NCI-H226 (cell line): ENCODE data around the gene GRB10.

ENCODE experiments used
- DNase-seq: peaks from one replicate; pipeline ENCODE4 v3.0.0-alpha.2; 2015

Gene GRB10

GRCh38 chr7:50803359-50804337 is 21.0 kb upstream of the GRB10 start:
- no peak for DNase-seq

GRCh38 chr7:50801907-50802306 is 19.2 kb upstream of the GRB10 start:
- no peak for DNase-seq

GRCh38 chr7:50799873-50800272 is 17.2 kb upstream of the GRB10 start:
- no peak for DNase-seq

- DNase-seq, result no peak
These were observed 15.4 kb upstream of the GRB10 start for GRCh38 chr7:50798126-50798525.

- DNase-seq, result no peak
These were observed 13.1 kb upstream of the GRB10 start for GRCh38 chr7:50795831-50796230.

GRCh38 chr7:50795253-50795652 is 12.6 kb upstream of the GRB10 start:
- DNase-seq, result no peak

GRCh38 chr7:50793947-50794570 is 11.4 kb upstream of the GRB10 start:
- no peak for DNase-seq

- DNase-seq, result peak; percentile 46
These were observed 10.6 kb upstream of the GRB10 start for GRCh38 chr7:50793120-50793946.

GRCh38 chr7:50792342-50793119 is 9.8 kb upstream of the GRB10 start:
- DNase-seq, result peak; percentile 38

- DNase-seq, result no peak
These were observed 9.2 kb upstream of the GRB10 start for GRCh38 chr7:50791938-50792341.

GRCh38 chr7:50791363-50791937 is 8.8 kb upstream of the GRB10 start:
- DNase-seq, result no peak

GRCh38 chr7:50790381-50790780 is 7.7 kb upstream of the GRB10 start:
- no peak for DNase-seq

- DNase-seq, result no peak
These were observed 5.7 kb upstream of the GRB10 start for GRCh38 chr7:50788382-50788781.

GRCh38 chr7:50787825-50788224 is 5.1 kb upstream of the GRB10 start:
- no peak for DNase-seq

- no peak for DNase-seq
These were observed 2.6 kb upstream of the GRB10 start for GRCh38 chr7:50785346-50785745.

GRCh38 chr7:50783801-50784507 is 1.3 kb upstream of the GRB10 start:
- no peak for DNase-seq

- DNase-seq, result no peak
These were observed 607 bp upstream of the GRB10 start for GRCh38 chr7:50783303-50783702.

- no peak for DNase-seq
These were observed 1.1 kb downstream of the GRB10 start for GRCh38 chr7:50781381-50782293.

GRCh38 chr7:50780436-50780835 is 2.3 kb downstream of the GRB10 start:
- DNase-seq, result no peak

GRCh38 chr7:50779427-50779826 is 3.3 kb downstream of the GRB10 start:
- DNase-seq, result no peak
